Osteocyte (in vitro differentiated cells): ENCODE measurements around the gene PSMA3. TPM values are rescaled to one million over a fixed set of nuclear protein-coding genes. Genes with fewer than 3 reads are reported as not detected.

Source experiments
- DNase-seq: peaks from one replicate; pipeline ENCODE4 v3.0.0; 2021; ENCODE audit warnings: mixed read lengths; ENCODE audit not compliant: unreplicated experiment; ENCODE audit errors: extremely low spot score
- H3K27ac Mint-ChIP-seq: one replicate; pipeline ENCODE4 v1.8.0; 2021; ENCODE audit warnings: mild to moderate bottlenecking, mixed read lengths; ENCODE audit not compliant: unreplicated experiment
- H3K27me3 Mint-ChIP-seq: one replicate; pipeline ENCODE4 v1.8.0; 2021; ENCODE audit warnings: mixed read lengths; ENCODE audit not compliant: unreplicated experiment
- H3K36me3 Mint-ChIP-seq: one replicate; pipeline ENCODE4 v1.8.0; 2021; ENCODE audit warnings: mixed read lengths; ENCODE audit not compliant: unreplicated experiment
- H3K4me1 Mint-ChIP-seq: one replicate; pipeline ENCODE4 v1.8.0; 2021; ENCODE audit warnings: mixed read lengths; ENCODE audit not compliant: unreplicated experiment
- H3K4me3 Mint-ChIP-seq: one replicate; pipeline ENCODE4 v1.8.0; 2021; ENCODE audit warnings: mild to moderate bottlenecking, moderate library complexity, mixed read lengths; ENCODE audit not compliant: unreplicated experiment
- H3K9me3 Mint-ChIP-seq: one replicate; pipeline ENCODE4 v1.8.0; 2021; ENCODE audit warnings: mixed read lengths; ENCODE audit not compliant: unreplicated experiment
- total RNA-seq: library from RNA; stranded (reverse); gene quantifications from 2 replicates; pipeline ENCODE4 v1.2.1, GENCODE V29; 2021
- TF ChIP-seq, protein P1 (sequence below): fragments of 200-600 bp; sonication (generic); IDR thresholded peaks from 2 replicates; pipeline ENCODE4 v1.5.0; 2021; ENCODE audit warnings: antibody characterized with exemption, mild to moderate bottlenecking, moderate library complexity

PSMA3 gene
- total RNA-seq, 1 donor from 2014 or later: 156 TPM

DNA sequence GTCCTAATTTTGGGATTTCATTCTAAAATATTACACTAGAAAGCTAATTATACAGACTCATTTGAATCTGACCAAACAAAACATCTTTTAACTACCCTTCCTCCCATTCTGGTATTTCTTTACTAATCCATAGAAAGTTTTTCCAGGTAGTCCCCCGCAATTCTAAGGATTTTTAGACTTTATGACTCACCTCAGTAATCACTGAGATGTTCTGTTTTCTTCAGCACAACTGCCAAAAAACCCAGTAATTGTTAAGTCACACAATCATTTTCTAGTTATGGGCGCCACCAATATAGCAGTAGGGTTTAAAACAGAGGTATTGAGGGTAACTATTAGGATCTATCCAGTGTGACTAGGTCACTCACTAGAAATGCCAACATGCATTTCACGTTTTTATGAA is 52.1 kb downstream of the PSMA3 start:
- Mint-ChIP-seq H3K27ac (no peak overlapping the region), H3K9me3 (no peaks in the 10 kb centered on the region), H3K4me3 (no peak overlapping the region), H3K4me1 (peaks cover 36% of the 10 kb centered on the region), H3K27me3 (no peaks in the 10 kb centered on the region), H3K36me3 (peaks cover 22% of the 10 kb centered on the region)
- TF ChIP-seq, protein P1, sequence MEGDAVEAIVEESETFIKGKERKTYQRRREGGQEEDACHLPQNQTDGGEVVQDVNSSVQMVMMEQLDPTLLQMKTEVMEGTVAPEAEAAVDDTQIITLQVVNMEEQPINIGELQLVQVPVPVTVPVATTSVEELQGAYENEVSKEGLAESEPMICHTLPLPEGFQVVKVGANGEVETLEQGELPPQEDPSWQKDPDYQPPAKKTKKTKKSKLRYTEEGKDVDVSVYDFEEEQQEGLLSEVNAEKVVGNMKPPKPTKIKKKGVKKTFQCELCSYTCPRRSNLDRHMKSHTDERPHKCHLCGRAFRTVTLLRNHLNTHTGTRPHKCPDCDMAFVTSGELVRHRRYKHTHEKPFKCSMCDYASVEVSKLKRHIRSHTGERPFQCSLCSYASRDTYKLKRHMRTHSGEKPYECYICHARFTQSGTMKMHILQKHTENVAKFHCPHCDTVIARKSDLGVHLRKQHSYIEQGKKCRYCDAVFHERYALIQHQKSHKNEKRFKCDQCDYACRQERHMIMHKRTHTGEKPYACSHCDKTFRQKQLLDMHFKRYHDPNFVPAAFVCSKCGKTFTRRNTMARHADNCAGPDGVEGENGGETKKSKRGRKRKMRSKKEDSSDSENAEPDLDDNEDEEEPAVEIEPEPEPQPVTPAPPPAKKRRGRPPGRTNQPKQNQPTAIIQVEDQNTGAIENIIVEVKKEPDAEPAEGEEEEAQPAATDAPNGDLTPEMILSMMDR: no peak
- DNase-seq: no peak

DNA sequence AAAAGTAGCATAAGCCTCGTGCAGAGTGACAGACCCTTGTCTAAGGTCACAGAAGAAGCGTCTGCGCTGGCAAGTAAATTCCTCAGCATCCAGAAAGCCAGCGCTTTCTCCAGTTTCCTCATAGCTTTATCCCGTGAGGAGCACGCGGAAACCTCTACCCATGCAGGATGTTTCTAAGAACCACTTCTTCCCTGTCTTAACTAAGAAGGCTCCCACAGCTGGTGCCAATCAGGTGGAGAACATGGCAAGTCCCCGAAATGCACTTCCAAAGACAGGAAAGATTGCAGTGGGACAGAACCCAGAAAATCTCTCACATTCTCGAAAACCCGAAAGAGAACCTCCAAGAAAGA is 52.7 kb downstream of the PSMA3 start:
- peaks cover 18% of the 10 kb centered on the region for H3K36me3 Mint-ChIP-seq
- no peak overlapping the region for H3K27ac Mint-ChIP-seq
- no peaks in the 10 kb centered on the region for H3K9me3 Mint-ChIP-seq
- no peak for DNase-seq
- H3K4me3 Mint-ChIP-seq: no peak overlapping the region
- H3K4me1 Mint-ChIP-seq: peaks cover 34% of the 10 kb centered on the region
- no peaks in the 10 kb centered on the region for H3K27me3 Mint-ChIP-seq
- TF ChIP-seq, protein P1: no peak

DNA sequence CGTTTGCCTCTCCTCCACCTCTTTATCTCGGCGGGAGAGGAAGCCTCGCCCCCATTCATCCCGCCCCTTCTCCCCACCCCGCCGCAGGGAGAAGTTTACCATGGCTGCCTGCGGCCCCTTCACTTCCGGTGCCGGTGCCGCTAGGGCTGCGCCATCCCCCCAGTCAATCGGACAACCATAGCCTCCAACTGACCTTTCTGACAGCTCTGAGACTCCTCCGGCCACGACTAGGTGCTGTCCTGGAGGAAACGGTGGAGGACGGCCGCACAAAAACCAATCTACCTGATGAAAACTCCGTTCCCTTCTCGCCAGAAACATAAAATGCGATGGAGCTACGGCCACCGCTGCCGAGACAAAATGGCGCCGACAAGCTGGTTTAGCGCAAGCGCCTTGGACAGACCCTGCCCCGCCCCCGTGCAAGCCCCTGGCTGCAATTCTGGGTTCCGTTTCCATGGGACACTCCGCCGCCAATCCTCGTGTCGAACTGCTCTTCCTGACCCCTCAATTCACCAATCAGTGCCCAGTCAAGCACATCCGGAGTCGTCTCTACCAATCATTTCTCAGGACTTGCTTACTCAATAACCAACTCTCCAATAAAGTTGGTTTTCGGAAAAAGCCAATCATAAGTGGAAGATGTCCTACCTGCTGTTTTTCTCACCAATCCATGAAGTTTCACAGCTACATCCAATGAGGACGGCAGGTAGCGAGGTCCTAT is 53.3 kb downstream of the PSMA3 start:
- H3K36me3 Mint-ChIP-seq: peaks cover 16% of the 10 kb centered on the region
- peak; percentile 99 for DNase-seq
- TF ChIP-seq, protein P1: peak; percentile 20
- H3K27ac Mint-ChIP-seq: no peak overlapping the region
- H3K9me3 Mint-ChIP-seq: no peaks in the 10 kb centered on the region
- H3K27me3 Mint-ChIP-seq: no peaks in the 10 kb centered on the region
- peaks cover 31% of the 10 kb centered on the region for H3K4me1 Mint-ChIP-seq
- H3K4me3 Mint-ChIP-seq: no peak overlapping the region

DNA sequence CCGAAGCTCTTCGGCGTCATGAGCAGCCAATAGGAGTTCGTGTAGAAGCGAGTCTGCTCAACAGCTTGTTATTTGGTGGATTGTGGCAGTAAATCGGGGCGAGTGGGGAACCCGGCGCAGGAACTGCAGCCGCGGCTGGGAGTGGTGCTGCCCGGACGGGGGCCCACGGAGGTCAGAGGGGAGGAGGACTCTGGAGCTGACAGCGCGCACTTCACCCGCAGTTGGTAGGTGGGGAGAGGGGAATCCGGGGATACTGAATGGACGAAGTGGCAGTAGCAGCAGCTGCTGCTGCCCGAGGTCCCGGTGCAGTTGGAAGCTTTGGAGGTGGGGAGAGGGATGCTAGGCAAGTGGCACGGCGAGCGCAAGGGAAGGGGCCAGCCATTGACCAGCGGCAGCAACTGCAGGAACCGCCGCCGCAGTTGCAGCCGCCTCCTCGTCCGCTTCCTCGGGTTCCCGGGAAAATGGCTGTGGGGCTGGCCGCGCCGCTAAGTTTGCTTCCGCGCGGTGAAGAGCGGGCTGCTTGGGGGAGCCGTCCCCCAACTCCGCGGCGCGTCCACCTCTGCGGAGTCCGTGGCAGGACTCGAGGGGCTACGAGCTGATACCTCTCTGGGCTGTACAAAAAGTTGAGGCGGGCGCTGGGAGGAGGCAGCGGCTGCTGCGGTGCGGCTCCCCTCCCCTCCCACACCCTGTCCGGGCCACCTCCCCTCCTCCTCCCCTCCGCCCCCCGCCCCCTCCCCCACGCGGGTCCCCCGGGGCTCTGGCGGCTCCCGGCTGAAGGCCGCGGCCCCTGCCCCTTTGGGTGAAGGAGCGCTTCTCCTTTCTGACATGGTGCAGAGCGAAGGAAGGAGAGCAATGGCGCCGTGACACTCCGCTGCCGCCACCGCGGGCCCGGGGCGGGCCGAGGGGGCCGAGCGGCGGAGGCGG is 54.1 kb downstream of the PSMA3 start, which contains the start of gene ARID4A:
Gene ARID4A, plus strand, starts transcription at position 79 of the 924 bp plus-strand sequence. CDS start 1,300 bp downstream, outside the sequence.
- Mint-ChIP-seq H3K27ac (peak within 1 kb of the TSS; percentile 96), H3K27me3 (no peaks in the 10 kb centered on the region), H3K4me3 (peak within 1 kb of the TSS; percentile 93), H3K36me3 (peaks cover 24% of the 10 kb centered on the region), H3K4me1 (peaks cover 31% of the 10 kb centered on the region), H3K9me3 (no peaks in the 10 kb centered on the region)
- DNase-seq: no peak
- TF ChIP-seq, protein P1: no peak
